ENCODE measurements around the gene C6orf47. TPM values are rescaled to one million over a fixed set of nuclear protein-coding genes. Genes with fewer than 3 reads are reported as not detected.

Gene C6orf47
- total RNA-seq, 1 experiment from 2014 or later, result 17.8 TPM

DNA sequence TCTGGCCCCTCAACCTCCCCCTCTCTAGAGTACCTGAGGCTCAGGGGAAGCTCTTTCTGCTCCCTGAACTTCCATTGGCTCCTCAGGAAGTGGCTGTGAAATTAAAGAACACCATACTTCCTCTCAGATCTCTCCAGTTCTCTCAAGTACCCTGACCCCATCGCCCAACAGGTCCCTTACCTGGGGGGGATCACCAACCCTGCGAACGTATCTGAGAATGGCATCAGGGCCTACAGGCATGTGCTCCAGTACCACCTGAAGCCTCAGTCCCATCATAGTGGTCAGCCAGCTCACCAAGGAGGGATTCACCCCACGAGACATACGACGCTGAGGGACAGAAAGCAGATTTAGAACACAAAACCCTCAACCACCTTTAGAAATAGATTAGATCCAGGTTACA is 20.0 kb downstream of the C6orf47 start:
- CTCF ChIA-PET, result interaction anchor here (0.6 kb wide), 1 partner anchor 88 kb away, joined by 6 read pairs; no protein-coding TSS in a partner anchor
- intact Hi-C loops (cut with micrococcal nuclease; ENCODE audit: unreplicated experiment), result no loop called here
- Histone ChIP-seq H3K9me3 (ENCODE audit: insufficient read depth, low read depth) (no peaks in the 10 kb centered on the region), H3K79me2 (ENCODE audit: low read depth) (no peaks in the 10 kb centered on the region), H3K36me3 (ENCODE audit: low read depth) (peaks cover 20% of the 10 kb centered on the region), H3K4me2 (no peak overlapping the region), H3F3A (ENCODE audit: insufficient read depth, low read depth) (peaks cover 47% of the 10 kb centered on the region; the same call in 1 of the 2 replicates), H3K4me1 (replicated peaks; ENCODE audit: insufficient read depth) (no peaks in the 10 kb centered on the region), H3K27ac (no peak overlapping the region), H4K20me1 (ENCODE audit: insufficient read depth) (peaks cover 17% of the 10 kb centered on the region; the same call in 1 of the 2 replicates), H3K9me2 (ENCODE audit: insufficient read depth) (no peaks in the 10 kb centered on the region), H3K4me3 (no peak overlapping the region), H2AFZ (no peak overlapping the region), H3K27me3 (ENCODE audit: insufficient read depth, low read depth) (no peaks in the 10 kb centered on the region)
- TSS peak; percentile 15 for BruUV-seq (replicated peaks)
- POLR2A ChIA-PET (ENCODE audit: unreplicated experiment), result interaction anchor here (0.5 kb wide), 1 partner anchor 8 kb away, joined by 3 read pairs; no protein-coding TSS in a partner anchor
- TF ChIP-seq, protein P1, sequence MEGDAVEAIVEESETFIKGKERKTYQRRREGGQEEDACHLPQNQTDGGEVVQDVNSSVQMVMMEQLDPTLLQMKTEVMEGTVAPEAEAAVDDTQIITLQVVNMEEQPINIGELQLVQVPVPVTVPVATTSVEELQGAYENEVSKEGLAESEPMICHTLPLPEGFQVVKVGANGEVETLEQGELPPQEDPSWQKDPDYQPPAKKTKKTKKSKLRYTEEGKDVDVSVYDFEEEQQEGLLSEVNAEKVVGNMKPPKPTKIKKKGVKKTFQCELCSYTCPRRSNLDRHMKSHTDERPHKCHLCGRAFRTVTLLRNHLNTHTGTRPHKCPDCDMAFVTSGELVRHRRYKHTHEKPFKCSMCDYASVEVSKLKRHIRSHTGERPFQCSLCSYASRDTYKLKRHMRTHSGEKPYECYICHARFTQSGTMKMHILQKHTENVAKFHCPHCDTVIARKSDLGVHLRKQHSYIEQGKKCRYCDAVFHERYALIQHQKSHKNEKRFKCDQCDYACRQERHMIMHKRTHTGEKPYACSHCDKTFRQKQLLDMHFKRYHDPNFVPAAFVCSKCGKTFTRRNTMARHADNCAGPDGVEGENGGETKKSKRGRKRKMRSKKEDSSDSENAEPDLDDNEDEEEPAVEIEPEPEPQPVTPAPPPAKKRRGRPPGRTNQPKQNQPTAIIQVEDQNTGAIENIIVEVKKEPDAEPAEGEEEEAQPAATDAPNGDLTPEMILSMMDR (conservative IDR thresholded peaks at IDR 0.05), result no peak
- TF ChIP-seq EZH2 (IDR thresholded peaks at IDR 0.05; ENCODE audit: low read depth), result no peak
- DNase-seq, result no peak

DNA sequence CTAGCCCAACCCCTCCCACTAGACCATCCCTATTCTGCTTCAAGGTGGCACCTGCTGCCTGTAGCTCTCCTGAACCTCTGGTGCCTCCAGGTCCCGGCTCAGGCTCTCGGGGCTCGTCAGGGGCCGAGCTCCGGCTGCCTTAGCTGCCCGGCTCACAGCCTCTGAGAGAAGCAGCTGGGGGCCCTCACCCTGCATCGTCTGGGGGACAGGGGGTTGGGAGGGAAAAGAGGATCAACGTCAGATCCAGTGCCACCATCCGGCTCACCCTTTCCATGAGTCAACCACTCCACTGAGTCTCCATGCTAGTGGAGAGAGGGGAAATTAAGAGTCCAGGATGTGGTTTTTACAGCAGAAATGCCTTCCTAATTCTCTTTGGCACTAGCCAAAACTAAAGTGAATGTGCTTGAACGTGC is 21.1 kb downstream of the C6orf47 start:
- no peak overlapping the region for H3K27ac ChIP-seq
- intact Hi-C loops (cut with micrococcal nuclease; ENCODE audit: unreplicated experiment), result loop anchor here (2.0 kb wide), 1 partner anchor 19 kb away; the partner anchor contains the start of gene PRRC2A
- no peak overlapping the region for H3K4me2 ChIP-seq
- no TSS peak for BruUV-seq (replicated peaks)
- no peak overlapping the region for H2AFZ ChIP-seq
- TF ChIP-seq, protein P1 (conservative IDR thresholded peaks at IDR 0.05), result no peak
- TF ChIP-seq EZH2 (IDR thresholded peaks at IDR 0.05; ENCODE audit: low read depth), result no peak
- POLR2A ChIA-PET (ENCODE audit: unreplicated experiment), result no interaction called here
- H3K36me3 ChIP-seq (ENCODE audit: low read depth), result 0 out of 2 replicates have a peak, but pooled peaks cover 15% of the 10 kb centered on the region
- no peaks in the 10 kb centered on the region for H3K9me3 ChIP-seq (ENCODE audit: insufficient read depth, low read depth)
- H3K27me3 ChIP-seq (ENCODE audit: insufficient read depth, low read depth), result no peaks in the 10 kb centered on the region
- DNase-seq, result no peak
- H3K4me1 ChIP-seq (replicated peaks; ENCODE audit: insufficient read depth), result no peaks in the 10 kb centered on the region
- H4K20me1 ChIP-seq (ENCODE audit: insufficient read depth), result peaks cover 17% of the 10 kb centered on the region; the same call in 1 of the 2 replicates
- H3K9me2 ChIP-seq (ENCODE audit: insufficient read depth), result no peaks in the 10 kb centered on the region
- CTCF ChIA-PET, result no interaction called here
- H3F3A ChIP-seq (ENCODE audit: insufficient read depth, low read depth), result peaks cover 59% of the 10 kb centered on the region
- H3K4me3 ChIP-seq, result no peak overlapping the region
- H3K79me2 ChIP-seq (ENCODE audit: low read depth), result no peaks in the 10 kb centered on the region

- Histone ChIP-seq H3K4me1 (replicated peaks; ENCODE audit: insufficient read depth) (no peaks in the 10 kb centered on the region), H3K27ac (no peak overlapping the region), H3K27me3 (ENCODE audit: insufficient read depth, low read depth) (no peaks in the 10 kb centered on the region), H3K9me2 (ENCODE audit: insufficient read depth) (no peaks in the 10 kb centered on the region), H3K4me3 (no peak overlapping the region), H3K9me3 (ENCODE audit: insufficient read depth, low read depth) (no peaks in the 10 kb centered on the region), H2AFZ (no peak overlapping the region), H3K36me3 (ENCODE audit: low read depth) (0 out of 2 replicates have a peak, but pooled peaks cover 15% of the 10 kb centered on the region), H3F3A (ENCODE audit: insufficient read depth, low read depth) (peaks cover 63% of the 10 kb centered on the region), H4K20me1 (ENCODE audit: insufficient read depth) (peaks cover 17% of the 10 kb centered on the region; the same call in 1 of the 2 replicates), H3K4me2 (no peak overlapping the region), H3K79me2 (ENCODE audit: low read depth) (no peaks in the 10 kb centered on the region)
- TF ChIP-seq, protein P1 (conservative IDR thresholded peaks at IDR 0.05), result no peak
- TF ChIP-seq EZH2 (IDR thresholded peaks at IDR 0.05; ENCODE audit: low read depth), result no peak
- no peak for DNase-seq
- CTCF ChIA-PET, result no interaction called here
- intact Hi-C loops (cut with micrococcal nuclease; ENCODE audit: unreplicated experiment), result loop anchor here (2.0 kb wide), 1 partner anchor 18 kb away; the partner anchor contains the start of gene PRRC2A
- POLR2A ChIA-PET (ENCODE audit: unreplicated experiment), result interaction anchor here (0.7 kb wide), 1 partner anchor 125 kb away, joined by 3 read pairs; no protein-coding TSS in a partner anchor
- BruUV-seq (replicated peaks), result no TSS peak
Measured at GRCh38 chr6:31639043-31639442, 21.5 kb downstream of the C6orf47 start.
